T-helper 2 cell treated with Interferon-gamma antibody and Interleukin-4, amounts not matched to agents 100 ng/mL and 5 ng/mL, for 36 hours (primary cell): ENCODE data around the gene FBXO9. TPM values are rescaled to one million over a fixed set of nuclear protein-coding genes. Genes with fewer than 3 reads are reported as not detected.

ENCODE experiments used
- intact Hi-C: fragments of 100-400 bp; cut with micrococcal nuclease; formaldehyde crosslinking; loops from one replicate; pipeline ENCODE4 v1.15.1; 2023
- total RNA-seq: library from RNA; stranded (reverse); gene quantifications from 2 replicates; pipeline ENCODE4 v1.2.3, GENCODE V29; 2022

Gene FBXO9
- 69.0 and 73.5 TPM in 2 replicates for total RNA-seq

DNA sequence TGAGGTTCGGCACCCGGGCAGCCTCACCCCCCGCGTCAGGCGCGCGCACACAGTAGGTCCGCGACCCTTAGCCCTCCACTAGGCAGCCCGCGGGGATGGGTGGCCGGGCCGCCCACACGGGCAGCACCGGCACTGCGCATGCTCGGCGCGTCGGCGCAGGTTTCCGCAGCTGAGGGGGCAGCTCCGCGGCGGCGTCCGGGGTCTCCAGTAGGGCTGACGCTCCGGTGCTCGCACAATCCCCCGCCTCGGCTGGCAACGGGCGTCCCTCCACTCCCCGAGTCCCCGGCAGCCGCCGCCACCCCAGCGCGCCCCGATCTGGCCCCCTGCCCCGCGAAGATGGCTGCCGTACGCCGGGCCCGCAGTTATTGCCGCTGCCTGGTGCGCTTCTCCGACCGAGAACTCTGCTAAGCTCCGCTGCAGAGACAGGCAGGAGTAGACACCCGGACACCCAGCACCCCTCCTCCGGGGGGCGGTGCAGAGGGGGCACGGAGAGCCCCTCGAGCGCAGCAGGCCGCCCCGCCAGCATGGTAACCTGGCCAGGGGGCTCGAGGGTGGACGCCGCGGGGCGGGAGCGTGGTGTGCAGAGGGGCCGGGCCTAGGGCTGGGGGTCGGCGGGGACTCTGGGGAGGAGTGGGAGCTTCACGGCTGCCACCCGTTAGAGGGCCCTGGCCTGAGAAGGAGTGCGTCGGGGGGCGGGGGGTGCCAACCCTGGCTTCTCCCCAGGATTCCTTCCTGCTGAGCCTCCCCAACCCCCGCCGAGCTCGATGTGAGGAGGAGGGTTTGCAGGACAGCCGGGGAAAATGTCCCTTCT is at the start of gene FBXO9:
Gene FBXO9 (plus strand): TSS at position 139 of the 811 bp plus-strand sequence. CDS start 386 bp downstream, at position 525.
- intact Hi-C loops: loop anchor here (1.0 to 2.0 kb wide), 5 partner anchors 419 to 780 kb away; partner anchors contain the start of genes LRRC1 and TRAM2

DNA sequence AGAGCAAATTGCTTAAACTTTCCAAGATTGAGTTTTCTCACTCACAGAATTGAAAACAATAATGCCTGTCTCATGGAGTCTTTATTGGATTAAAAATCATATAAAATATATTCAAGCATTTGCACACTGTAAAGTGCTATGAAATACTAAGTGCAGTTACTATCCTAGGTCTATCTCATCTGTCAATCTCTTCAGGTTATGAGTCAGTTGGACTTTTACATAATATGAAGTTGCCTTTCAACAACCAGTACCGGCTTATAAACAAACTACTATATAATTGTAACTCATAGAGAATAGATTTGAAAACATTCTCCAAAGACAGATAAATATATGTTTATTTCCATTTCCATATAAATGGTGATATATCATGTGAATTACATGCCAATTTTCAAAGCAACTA is 49.7 kb upstream of the FBXO9 start:
- intact Hi-C loops: no loop called here

DNA sequence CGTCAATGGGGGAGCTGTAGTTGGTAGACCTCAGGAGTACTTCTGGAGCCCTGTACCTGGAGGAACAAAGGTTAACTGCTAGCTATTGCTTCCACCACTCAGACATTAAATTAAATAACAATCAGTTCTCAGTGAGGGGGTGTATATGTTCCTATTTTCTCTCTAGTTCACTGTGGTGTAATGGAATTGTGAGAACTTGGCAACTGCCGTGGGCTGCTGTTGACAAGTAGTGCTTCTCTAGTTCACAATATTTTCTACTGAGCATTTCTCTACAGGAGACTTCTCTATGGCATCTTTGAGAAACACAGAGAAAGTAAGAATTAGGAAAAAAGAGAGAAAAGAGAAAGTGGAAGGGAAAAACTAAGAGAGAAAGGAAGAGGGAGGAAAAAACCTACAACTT is 46.8 kb upstream of the FBXO9 start:
- intact Hi-C loops: no loop called here

DNA sequence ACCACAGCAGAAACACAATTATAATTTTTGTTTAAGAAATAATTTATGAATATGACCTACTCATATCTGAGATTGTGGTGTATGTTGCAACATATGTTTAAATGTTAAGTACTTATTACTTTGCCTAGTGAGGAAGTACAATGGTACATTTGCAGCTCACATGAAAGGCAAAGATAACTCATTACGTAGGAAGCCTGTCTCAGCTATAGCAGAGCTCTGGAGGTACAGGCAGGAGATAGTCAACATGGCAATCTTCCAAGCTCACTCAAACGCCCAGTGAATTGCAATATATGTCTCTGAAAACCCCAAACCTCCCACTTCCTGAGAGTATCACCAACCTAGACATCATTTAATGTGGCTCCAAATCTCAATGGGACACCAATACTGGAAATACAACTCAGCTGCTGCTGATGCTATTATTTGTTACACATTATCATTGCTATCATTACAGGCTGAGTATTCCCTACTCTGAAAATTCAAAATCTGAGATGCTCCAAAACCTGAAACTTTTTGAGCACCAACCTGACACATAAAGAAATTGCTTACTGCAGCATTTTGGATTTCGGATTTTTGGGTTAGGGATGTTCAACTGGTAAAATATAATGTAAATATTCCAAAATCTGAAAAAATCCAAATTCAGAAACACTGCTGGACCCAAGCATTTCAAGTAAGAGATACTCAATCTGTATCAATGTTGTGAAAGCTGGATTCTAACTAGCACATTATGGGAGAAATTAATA is 45.0 kb upstream of the FBXO9 start:
- intact Hi-C loops: no loop called here

DNA sequence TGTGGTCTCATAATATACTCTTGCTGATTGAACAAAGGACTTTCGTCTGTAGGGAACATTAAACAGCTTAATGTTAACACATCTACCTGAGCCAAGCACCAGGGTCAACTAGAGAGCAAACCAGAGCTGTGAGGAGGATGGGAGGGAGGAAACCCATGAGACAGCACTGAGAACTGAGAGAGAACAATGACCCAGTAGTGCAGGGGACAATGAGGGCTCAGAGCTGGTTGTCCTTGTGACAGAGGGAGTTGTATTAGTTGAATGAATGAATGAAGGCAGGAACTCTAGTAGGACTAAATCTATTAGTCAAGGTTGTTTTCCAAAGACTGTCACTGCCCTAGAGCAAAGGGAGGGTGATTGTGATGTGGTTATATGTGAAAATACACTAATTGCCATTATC is 41.9 kb upstream of the FBXO9 start:
- intact Hi-C loops: no loop called here

DNA sequence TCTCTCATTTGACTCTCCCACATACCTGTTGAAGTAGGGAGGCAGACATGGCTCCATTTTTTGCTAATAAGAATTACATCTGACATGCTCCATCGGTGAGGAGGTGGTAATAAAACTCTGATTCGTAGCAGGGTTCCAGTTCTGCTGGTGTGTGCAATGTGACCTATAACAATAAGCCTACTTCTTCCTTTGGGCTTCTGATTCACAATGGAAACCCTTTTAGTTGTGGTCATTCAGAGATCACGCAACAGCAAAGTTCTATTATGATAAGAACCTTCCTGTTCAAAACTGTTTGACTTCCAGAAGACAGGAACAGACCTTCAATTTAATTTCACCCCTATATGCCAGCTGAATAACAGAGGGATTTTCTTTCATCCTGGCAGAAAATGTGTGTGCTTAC is 38.7 kb upstream of the FBXO9 start:
- intact Hi-C loops: no loop called here

DNA sequence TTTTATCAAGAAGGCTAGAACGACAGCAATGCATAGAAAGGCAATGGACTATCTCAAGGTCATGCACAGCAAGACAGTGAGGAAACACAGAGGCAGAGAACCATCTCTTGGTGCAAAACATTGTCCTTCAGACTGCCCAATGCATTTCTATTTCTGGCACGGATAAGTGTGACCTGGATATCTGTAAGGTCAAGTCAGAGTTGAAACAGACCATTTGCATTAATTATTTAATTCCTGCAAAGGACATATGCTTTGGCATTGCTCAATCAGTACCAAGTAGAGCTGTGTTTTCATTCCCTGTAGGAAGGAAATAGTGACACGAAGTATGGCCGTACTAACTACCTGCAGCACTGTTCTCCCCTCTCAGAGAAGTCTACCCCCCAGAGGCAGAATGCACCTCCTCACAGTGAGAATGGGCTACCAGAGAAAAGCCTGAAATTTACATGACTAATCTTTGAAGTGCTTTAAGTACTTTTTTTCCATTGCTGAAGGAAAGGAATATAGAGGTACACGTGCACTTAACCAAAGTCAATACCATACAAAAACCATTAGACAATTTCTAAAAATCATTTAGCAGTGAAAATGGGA is 38.0 kb upstream of the FBXO9 start:
- intact Hi-C loops: no loop called here

DNA sequence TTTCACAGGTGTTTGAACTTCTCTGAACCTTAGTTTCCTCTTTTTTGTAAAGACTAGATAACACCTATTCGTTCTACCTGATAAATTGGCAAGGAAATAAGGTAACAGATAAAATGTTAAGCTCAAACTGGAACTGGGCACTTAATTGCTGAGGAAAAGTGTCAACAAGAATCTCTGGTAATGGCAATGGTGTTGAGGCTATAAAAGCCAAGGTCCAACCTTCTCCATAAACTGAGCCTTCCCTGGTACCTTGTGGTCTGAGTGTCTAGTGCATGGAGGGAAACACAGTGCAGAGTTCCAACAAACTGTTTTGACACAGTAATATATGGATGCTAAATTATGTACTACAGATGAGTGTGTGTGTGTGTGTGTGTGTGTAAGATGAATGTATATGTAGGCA is 36.7 kb upstream of the FBXO9 start:
- intact Hi-C loops: no loop called here

DNA sequence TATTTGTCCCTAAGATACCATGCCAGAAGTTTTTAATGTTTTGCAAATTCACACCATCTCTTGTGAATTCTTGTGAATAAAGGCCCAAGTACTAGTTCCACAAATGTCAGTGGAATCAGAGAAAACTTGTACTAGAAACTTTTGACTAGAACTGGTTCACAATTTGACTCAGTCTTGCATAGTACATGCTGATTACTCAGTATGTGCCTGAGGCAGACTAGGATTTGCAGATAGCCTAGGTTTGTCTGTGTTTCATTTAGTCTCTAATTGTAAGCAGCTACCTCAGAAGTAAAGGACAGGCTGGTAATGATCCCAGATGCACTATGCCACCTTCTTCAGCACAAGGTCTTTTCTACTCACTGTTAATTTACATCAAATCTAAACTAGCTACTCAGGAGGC is 35.9 kb upstream of the FBXO9 start:
- intact Hi-C loops: no loop called here

DNA sequence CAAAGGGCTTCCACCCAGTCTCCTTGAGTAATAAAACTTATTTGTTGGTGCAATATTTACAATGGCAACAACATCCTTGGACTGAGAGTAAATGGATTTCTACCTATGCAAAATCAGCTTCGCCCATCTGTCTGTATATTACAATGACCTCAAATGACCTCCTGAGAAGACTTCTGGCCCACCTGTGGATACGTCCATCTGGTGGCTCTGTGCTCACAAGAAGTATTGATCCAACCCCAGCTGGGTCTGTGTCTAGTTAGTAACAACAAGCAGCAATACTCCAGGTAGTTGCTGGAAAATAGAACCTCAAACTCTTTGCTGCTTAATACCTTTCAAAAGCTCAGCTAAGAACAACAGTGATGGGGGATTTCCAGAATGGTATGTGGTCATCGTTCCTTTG is 35.4 kb upstream of the FBXO9 start:
- intact Hi-C loops: no loop called here

DNA sequence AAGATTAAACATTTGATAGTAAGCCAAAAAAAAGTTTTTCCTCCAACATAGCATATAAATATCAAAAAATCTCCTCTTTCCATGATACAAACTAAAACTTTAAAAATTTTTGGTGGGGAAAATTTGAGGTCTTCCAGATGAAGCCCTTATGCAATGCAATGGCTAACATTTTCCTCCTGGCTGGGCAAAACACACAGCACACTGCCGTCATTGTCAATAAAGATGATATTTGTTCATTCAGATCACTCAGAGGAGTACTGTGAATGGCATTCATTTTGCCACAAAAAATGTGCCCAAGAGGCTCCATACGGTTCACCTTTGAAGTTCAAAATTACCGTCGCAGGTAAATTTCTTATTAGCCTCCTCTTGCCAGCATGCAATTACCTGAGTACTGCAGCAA is 33.9 kb upstream of the FBXO9 start:
- intact Hi-C loops: no loop called here

DNA sequence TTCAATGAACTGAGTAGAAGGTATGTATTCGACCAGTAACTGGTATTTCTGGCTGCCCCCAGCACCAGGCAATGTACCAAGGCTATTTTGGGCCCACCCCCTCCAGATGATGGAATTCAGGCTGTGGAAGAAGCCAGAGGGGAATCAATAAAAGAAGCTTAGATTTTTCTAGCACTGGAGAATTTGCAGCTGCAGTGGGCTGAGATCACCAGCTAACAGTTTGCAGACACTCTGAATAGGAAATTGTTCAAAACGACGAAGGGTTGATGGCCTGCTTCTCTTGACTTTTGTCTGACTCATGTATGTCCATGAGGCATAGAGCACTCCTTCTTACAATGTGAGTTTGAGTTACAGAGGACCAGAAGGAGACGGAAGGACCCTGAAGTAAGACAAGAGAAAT is 32.4 kb upstream of the FBXO9 start:
- intact Hi-C loops: no loop called here

DNA sequence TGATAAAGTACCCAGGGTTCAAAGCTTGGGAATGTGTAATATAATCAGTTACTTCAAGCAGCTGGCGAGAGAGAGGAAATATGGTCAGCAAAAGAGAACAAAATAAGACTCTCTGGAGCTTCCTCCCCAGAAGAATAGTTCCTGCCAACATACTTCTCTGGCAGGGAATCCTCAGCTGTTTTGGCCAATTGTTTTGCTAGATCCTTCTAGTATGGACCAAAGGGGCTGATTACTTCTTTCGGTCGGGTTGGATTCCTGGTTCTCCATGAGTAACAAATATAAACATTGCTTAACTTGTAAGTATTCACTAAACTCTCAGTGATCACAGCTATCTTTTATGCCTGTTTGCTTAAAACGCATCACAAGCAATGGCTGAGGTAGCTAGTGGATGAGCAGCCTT is 31.4 kb upstream of the FBXO9 start:
- intact Hi-C loops: no loop called here

DNA sequence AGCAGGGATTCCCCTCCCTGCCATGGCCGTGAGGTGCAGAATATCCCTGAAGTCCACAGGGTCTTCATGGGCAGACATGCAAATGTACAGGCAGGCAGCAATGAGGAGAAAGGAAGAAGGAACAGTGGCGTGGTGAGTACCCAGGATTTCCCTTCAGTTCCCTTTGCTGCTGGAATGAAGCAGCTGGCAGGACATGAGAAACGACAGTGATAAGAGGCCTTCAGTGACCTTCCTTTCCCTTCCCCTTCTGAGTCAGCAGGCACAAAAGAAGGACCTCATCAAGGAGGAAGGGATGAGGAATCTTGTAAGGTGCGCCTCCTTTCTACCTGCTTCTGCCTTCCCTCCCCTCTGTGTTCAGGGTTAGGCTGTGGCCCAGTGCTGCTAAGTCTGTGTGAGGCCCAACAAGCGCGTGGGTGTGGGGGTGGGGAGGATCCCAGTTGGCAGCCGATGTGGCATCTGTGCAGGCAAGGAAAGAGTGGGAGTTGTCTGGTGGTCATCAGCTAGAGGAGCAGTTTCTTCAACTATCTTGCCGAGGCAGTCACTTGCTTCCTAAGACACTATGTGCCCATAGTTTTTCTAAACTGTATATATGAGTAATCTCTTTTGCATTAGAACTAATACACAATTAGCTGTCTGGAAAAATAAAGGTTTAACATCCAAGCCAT is 29.5 kb upstream of the FBXO9 start:
- intact Hi-C loops: no loop called here

DNA sequence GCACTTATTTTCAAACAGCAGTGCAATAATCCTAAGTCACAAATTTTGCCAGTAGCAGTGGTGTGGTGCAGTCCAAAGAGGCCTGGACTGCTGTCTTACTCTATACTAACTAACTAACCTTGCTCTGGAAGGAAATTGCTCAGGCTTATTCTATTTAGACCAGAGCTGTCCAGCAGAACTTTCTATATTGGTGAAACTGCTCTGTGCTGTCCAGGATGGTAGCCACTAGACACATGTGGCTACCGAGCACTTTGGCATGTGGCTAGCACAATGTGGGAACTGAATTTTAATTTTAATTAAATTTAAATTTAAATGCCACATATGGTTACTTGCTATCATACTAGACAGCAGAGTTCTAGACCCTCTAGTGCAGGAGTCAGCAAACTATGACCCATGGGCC is 27.1 kb upstream of the FBXO9 start:
- intact Hi-C loops: no loop called here

DNA sequence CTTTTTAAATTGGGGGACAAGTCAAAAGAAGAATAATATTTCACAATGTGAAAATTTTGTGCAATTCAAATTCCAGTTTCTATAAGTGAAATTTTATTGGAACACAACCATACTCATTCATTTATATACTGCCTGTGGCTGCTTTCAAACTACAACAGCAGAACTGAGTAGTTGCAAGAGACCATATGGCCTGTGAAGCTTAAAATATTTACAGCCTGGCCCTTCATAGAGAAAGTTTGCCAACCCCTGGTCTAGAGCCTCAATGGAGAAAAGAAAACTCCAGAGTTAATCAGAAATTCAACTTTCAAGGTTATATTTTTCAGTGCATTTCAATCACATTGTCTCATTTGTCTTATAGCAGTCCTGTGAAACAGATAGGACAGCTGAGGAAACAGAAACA is 26.6 kb upstream of the FBXO9 start:
- intact Hi-C loops: no loop called here

DNA sequence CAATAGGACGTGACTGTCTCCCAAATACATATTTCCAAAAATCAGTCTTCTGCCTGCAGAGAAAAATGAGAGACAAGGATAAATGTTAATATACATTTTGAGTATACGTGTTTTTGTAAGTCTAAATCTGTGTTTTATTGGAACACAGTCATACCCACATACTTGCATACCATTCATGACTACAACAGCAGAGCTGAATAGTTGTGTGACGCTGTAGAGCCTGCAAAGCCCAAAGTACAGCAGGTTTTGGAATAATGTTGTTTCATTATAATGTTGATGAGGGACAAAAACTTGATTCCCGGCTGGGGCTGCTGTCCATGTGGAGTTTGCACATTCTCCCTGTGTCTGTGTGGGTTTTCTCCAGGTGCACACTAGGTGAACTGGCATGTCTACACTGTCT is 23.8 kb upstream of the FBXO9 start:
- intact Hi-C loops: no loop called here

DNA sequence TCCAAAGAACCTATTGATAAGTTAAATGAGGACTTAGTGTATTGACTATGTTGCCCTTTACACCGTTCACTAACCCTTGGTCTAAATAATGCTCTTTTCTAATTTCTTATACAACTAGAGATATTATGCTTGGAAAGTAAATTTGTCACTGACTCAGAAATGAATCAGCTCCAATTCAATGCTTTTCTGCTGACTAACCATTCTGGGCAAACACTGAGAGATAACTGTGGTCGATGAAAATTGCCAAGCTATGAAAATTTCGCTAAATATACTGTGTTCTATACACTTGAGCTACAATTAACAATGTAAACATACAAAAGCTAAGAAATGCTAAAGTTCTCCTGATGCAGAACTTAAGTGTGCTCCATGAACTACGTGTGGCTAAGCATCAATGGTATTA is 23.1 kb upstream of the FBXO9 start:
- intact Hi-C loops: no loop called here

DNA sequence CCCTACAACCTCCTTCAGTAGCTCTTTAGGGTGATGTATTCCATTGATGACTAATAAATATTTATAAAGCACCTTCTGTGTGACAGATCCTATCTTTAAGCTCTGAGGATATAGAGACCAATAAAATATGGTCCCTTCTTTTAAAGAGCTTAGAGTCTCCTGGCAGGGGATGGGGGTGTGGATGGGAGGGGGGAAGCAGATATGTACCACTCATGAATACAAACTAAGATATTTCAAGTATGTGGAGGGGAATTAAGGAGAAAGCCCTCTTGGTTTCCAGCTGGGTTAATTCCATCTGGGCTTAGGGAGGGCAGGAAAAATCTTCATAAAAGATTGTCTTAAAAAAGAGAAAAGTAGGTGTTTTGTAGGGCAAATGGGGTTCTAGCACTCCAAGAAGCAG is 21.6 kb upstream of the FBXO9 start:
- intact Hi-C loops: no loop called here

DNA sequence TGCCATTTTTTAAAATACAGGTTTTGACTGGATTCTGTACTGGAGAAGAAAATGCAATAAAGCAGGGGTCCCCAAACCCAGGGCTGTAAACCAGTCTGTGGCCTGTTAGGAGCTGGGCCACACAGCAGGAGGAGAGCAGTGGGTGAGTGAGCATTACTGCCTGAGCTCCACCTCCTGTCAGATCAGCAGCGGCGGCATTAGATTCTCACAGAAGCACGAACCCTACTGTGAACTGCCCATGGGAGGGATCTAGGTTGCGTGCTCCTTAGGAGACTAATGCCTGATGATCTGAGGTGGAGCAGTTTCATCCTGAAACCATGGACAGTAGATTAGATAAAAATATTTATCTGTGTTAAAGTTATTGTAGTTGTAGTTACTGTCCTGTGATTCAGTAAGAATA is 21.1 kb upstream of the FBXO9 start:
- intact Hi-C loops: no loop called here

DNA sequence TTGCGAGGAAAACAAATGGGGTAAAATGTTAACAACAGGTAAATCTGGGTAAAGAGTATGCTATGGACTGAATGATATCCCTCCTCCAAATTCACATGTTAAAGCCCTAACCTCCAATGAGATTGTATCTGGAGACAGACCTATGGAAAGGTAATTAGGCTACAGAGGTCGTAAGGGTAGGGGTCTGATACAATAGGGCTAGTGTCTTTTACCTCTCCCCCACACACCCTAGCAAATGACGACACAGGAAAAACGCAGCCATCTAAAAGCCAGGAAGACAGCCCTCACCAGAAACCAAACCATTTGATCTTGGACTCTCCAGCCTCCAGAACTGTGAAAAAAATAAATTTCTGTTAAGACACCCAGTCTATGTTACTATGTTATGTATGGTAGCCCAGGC is 20.6 kb upstream of the FBXO9 start:
- intact Hi-C loops: no loop called here
